Peyer's patch (tissue), 4 donors: ENCODE results near the gene USP9X.
"Not testable (repeated sequence)": the region's sequence is repeated elsewhere in the genome, so short reads cannot be mapped to it uniquely, and the experiment has no call there.

Experiments
- CTCF ChIP-seq, 6 experiments: fragments of 450-650 bp in 4 of 6; fragments of 200-600 bp in 2 of 6; sonication (generic) in 1 of 6; IDR thresholded peaks; one replicate each; pipeline ENCODE4 v1.5.1; 2017 to 2019; ENCODE audit warnings: antibody characterized with exemption in 6 of 6, mild to moderate bottlenecking in 3 of 6, moderate library complexity in 1 of 6
- POLR2A ChIP-seq, 2 donors: fragments of 450-650 bp; IDR thresholded peaks; one replicate each; pipeline ENCODE4 v1.5.1; 2017; ENCODE audit warnings: antibody characterized with exemption in 2 of 2, mild to moderate bottlenecking in 2 of 2, moderate library complexity in 2 of 2

- TF ChIP-seq CTCF, POLR2A (IDR thresholded peaks at IDR 0.05): not testable (repeated sequence)
Measured at GRCh38 chrX:41285928-41286327, 200.7 kb downstream of the USP9X start.
